GM12878 (cell line): ENCODE results near the gene SOX6.

Experiments
- ATF7 ChIP-seq: fragments of 450-650 bp; IDR thresholded peaks from 2 replicates; pipeline ENCODE4 v1.6.1; 2016; ENCODE audit warnings: low read depth, mild to moderate bottlenecking
- CEBPZ ChIP-seq: fragments of 150-350 bp; IDR thresholded peaks from 2 replicates; pipeline ENCODE4 v1.6.1; 2016; ENCODE audit warnings: low read depth, low read length
- CREM ChIP-seq: IDR thresholded peaks from 2 replicates; pipeline ENCODE4 v1.6.1; 2014; ENCODE audit warnings: antibody characterized with exemption, low read depth
- CTCF ChIP-seq, 3 experiments: IDR thresholded peaks in 2 of 3; conservative IDR thresholded peaks in 1 of 3; 2 replicates each; pipeline ENCODE4 v1.5.1; 2011; ENCODE audit warnings: low read depth in 3 of 3, low read length in 3 of 3, mild to moderate bottlenecking in 3 of 3, control low read depth in 2 of 3, moderate library complexity in 2 of 3, inconsistent platforms in 1 of 3, mixed read lengths in 1 of 3; ENCODE audit not compliant: control insufficient read depth in 2 of 3, insufficient read depth in 1 of 3; ENCODE audit errors: extremely low read depth in 1 of 3
- HSF1 ChIP-seq: fragments of 150-350 bp; IDR thresholded peaks from 2 replicates; pipeline ENCODE4 v1.6.1; 2014; ENCODE audit warnings: mild to moderate bottlenecking, low read depth, low read length
- MLLT1 ChIP-seq: fragments of 450-650 bp; IDR thresholded peaks from 2 replicates; pipeline ENCODE4 v1.6.1; 2016; ENCODE audit warnings: mild to moderate bottlenecking
- MTA2 ChIP-seq: fragments of 450-650 bp; IDR thresholded peaks from 2 replicates; pipeline ENCODE4 v1.6.1; 2016; ENCODE audit warnings: low read depth, mild to moderate bottlenecking, moderate library complexity
- MXI1 ChIP-seq: fragments of 150-350 bp; IDR thresholded peaks from 2 replicates; pipeline ENCODE4 v1.6.1; 2011; ENCODE audit warnings: low read depth, mild to moderate bottlenecking, inconsistent platforms, low read length, improper control_type of control experiment
- POLR2A ChIP-seq: IDR thresholded peaks from 2 replicates; pipeline ENCODE4 v1.6.1; 2011; ENCODE audit warnings: low read depth, mild to moderate bottlenecking, low read length
- POLR2AphosphoS2 ChIP-seq: IDR thresholded peaks from 2 replicates; pipeline ENCODE4 v1.6.1; 2011; ENCODE audit warnings: low read depth, mild to moderate bottlenecking, low read length, improper control_type of control experiment, moderate library complexity
- POLR2AphosphoS5 ChIP-seq: IDR thresholded peaks from 2 replicates; pipeline ENCODE4 v1.6.1; 2011; ENCODE audit warnings: mild to moderate bottlenecking, low read length, inconsistent platforms
- REST ChIP-seq: IDR thresholded peaks from 2 replicates; pipeline ENCODE4 v1.6.1; 2012; ENCODE audit warnings: mild to moderate bottlenecking, low read depth, low read length
- SP1 ChIP-seq: IDR thresholded peaks from one replicate; pipeline ENCODE4 v1.6.1; 2011; ENCODE audit warnings: low read depth, low read length

- TF ChIP-seq CTCF (IDR thresholded peaks at IDR 0.05 in 2 of 3, conservative IDR thresholded peaks at IDR 0.05 in 1 of 3; ENCODE audit: control insufficient read depth in 2 of 3, extremely low read depth in 1 of 3, insufficient read depth in 1 of 3, low read depth in 3 of 3, low read length in 3 of 3) (no peak), MTA2 (no peak), POLR2A (no peak), CEBPZ (no peak), POLR2AphosphoS5 (no peak), HSF1 (no peak), ATF7 (no peak), MLLT1 (no peak), CREM (no peak), POLR2AphosphoS2 (no peak), MXI1 (no peak), REST (no peak), SP1 (no peak)
Observed at GRCh38 chr11:16393340-16393739, 37.0 kb upstream of the SOX6 start.
